Globus pallidus (tissue), 1 donor: ENCODE measurements around the gene YAP1.

Source experiments
- DNase-seq: peaks from one replicate; pipeline ENCODE4 v3.0.0-alpha.2; 2015; ENCODE audit warnings: low spot score

Gene YAP1

DNA sequence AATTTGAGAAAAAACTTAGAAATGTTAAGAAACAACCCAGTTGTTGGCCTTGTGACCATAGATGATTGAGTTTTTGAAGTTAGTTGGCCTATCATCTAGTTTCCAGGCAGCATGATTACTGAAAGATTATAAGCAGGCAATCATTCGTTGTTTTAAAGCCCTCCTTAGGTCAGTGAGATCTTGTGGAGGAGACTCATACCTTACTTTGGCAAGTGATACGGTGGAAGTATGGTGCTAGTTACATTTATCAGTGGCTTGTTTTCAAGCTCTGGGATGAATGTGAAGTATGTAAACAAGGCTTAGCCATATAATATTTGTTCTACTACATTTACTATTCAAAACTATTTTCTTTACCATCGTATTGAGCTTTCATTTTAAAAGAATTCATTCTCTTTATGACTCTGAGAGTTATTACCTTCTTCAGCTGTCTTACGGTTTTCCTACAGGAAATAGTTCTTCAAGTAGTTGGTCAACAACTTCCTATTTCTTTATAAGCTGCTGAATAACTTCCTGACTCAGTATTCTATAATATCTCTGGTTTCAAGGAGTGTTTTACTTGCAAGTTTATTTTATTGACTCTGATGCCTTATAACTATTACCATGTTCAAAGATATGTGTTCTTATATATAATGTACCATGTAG is 7.3 kb downstream of the YAP1 start:
- no peak for DNase-seq

- no peak for DNase-seq
These were observed 8.7 kb downstream of the YAP1 start for GRCh38 chr11:102118937-102119336.

DNA sequence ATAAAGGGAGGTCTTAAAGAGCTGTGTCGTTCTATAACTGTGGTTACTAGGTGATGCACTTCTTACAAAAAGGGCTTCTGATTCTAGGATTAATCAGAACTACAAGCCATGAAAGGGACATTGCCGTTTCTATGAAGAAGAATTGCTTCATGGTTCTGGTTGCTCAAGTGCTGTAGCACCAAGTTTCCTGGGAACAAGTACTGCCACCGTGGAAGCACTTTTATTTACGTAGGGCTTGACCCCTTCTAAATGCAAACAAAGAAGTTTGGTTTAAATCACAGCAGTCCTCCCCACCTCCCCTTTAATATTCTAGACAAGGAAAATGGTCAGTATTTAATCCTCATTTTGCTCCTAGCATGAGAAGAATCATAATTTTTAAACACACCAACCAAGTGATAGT is 9.8 kb downstream of the YAP1 start:
- DNase-seq = no peak

DNA sequence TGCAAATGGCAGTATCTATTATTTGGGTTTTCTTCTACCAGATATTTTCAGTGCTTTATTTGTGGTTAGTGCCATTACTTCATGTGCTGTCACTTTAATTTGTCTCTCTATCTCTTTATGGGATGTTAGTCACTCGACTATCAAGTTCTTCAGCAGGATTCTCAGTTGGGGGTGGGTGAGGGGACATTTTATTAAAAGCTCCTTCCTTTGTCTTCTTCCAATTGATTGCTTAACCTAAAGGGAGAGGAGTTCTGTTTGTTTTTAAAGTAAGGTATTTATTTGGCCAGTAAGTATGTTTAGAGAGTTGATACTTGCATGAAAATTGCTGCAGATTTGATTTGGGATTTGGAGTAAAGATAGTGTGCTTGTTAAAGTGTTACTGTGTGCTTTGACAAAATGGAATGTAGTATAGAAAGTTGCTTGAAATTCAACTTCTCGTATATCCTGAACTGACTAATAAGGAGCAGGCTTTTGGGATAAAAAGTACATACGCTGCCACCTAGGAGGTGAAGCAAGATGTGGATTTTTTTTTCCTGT is 10.3 kb downstream of the YAP1 start:
- no peak for DNase-seq

GRCh38 chr11:102121329-102121728 is 11.1 kb downstream of the YAP1 start:
- no peak for DNase-seq

GRCh38 chr11:102134597-102134996 is 24.4 kb downstream of the YAP1 start:
- no peak for DNase-seq

- no peak for DNase-seq
These were observed 25.0 kb downstream of the YAP1 start for GRCh38 chr11:102135256-102135655.

DNA sequence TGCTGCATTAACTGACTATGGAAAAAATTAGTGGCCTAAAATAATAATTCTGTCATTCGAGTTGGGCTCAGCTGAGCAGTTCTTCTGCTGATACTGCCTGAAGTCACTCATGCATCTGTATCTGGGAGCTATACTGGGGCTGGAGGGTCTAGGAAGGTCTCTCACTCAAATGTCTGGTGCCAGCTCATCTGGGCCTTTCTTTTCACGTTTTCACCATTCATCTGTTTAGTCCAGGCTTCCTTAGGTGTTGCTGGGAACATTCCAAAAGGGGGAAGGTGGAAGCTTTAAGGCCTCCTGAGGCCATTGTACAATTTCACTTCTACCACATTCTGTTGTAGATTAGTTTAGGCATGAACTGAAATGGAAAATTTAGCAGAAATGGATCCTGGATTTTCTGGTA is 28.0 kb downstream of the YAP1 start:
- DNase-seq = no peak

DNA sequence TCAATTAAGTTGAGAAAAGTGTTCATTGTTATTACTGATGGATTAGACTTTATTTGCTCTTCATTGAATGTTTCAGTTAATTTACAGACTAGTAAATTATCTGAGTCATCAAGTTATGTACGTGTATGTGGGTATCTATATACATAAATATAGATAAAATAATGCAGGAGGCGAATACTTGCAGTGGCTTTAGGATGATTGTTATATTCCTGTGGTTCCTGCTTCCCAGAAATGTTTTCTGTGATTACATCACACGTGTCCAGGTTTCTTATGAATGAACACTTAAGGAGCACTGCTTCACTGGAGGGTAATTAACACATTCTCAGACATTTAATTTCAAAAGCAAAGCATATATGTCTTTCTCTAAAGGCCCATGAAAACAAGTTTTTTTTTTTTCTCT is 28.4 kb downstream of the YAP1 start:
- DNase-seq = no peak

DNA sequence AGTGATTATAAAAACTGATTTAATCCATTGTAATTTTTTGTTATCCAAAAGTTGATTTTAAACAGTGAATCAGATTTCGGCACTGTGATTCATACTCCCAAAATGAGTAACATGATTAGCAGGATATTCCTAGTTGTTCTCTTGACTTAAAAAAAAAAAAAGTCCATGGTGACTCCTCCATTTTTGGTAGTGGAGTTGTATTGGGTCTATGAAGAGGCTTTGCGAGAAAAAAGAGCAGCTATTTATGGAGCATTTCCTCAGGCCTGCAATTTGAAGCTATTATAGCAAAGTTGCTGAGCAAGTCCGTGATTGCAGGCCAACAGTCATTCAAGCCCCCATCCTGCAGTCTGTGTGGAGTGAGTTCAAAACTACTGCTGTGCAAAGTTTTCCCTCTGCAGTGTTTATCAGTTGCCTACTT is 28.8 kb downstream of the YAP1 start:
- DNase-seq = no peak

GRCh38 chr11:102142333-102142732 is 32.1 kb downstream of the YAP1 start:
- DNase-seq = no peak

DNA sequence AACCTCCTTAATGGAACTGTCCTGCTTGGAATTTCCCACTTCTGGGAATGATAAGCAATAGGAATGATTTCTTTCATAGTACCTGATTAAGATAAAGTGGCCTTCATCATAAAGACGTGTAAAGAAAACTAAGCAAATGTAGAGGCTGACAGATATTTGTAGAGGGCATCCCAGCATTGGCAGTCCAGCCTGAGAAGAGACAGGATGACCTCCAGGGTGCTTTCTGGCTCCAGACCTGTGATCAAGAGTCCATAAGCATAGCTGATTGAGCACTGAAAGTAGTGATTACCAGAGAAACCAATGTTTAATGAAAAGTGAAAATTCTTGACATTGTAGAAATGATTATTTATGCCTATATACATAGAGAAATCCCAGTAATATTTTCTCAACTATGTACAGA is 33.6 kb downstream of the YAP1 start:
- no peak for DNase-seq

DNA sequence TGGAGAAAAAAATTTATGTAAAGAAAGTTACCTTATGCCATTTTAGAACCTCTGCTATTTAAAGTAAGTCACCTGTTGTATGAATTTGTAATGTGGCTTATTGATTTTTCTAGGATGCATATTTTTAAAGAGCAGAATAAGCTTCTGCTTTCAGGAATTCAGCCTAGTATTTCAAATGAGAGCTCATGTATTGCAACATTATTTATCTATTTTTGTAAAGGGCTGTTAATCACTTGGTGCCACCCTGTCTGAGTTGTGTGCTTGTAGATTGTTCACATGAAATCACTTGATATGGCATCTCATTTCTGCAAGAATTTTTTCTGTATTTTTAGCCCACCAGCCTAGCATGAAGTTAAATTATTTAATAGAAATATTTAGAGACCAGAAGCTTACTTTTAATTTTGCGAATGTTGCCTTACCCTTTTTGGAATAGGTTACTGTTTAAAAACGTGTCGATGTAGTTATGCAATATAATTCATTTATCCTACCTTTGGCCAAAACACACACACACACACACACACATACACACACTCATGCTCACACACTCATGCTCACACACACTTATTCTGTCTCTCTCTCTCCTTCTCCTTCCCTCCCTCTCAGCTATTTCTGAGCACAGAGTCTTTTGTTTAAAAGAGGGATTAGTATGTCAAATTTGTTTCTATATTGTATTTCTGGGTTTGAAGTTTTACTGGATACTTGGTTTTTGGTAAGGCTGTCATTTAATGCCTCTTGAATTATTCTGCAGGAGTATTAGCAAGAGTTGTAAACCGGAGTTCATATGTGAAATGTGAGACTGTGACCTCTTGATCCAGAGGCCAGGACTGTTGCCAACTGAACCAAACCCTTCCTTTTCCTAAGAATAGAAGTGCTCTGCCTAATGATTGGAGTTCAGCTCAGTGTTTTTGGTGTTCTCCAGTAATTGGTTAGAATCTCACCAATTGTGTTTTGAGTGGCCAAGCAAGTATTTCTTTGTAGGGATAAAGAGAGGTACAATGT is 34.4 kb downstream of the YAP1 start:
- no peak for DNase-seq

- DNase-seq = no peak
These were observed 36.8 kb downstream of the YAP1 start for GRCh38 chr11:102147015-102147414.

- no peak for DNase-seq
These were observed 37.4 kb downstream of the YAP1 start for GRCh38 chr11:102147632-102148031.

- DNase-seq = no peak
These were observed 37.8 kb downstream of the YAP1 start for GRCh38 chr11:102148059-102148458.

GRCh38 chr11:102151784-102152525 is 41.7 kb downstream of the YAP1 start:
- DNase-seq = no peak

- DNase-seq = no peak
These were observed 42.8 kb downstream of the YAP1 start for GRCh38 chr11:102153082-102153481.

- DNase-seq = no peak
These were observed 44.6 kb downstream of the YAP1 start for GRCh38 chr11:102154806-102155205.

DNA sequence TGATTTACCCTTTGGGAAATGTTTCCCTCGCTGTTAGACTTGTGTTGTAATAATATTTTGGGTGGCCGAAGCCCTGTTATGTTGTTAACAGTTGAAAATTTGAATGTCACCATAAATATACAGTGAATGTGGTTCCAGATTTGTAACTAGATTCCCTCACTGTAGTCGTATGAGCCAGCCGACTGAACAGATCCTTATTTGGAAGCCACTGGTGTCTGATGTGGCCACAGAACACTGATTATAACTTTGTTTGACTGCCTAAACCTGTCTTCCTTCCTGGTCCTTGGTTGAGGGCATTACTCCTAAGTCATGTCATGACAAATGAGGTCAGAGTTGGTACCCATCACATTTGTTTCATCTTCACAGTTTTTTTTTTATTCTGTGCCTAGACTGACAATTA is 45.4 kb downstream of the YAP1 start:
- DNase-seq = no peak

DNA sequence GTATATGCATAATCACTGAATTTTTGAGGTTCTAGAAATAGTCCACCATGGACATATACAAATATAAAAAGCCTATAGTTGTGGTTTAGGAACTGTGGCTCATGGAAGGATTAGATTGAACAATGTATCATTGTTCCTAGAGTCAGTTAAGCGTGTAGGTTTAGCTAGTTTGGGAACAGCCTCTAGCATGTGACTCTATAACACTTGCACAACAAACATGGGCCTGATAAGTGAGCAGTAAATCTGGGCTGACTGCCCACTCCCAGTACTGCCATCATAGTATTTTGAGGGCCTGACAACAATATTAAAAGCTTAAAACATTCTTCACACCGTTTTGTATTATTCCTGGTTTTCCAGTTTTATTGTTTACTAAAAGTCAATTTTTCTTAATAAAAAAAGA is 47.0 kb downstream of the YAP1 start:
- no peak for DNase-seq

- no peak for DNase-seq
These were observed 48.0 kb downstream of the YAP1 start for GRCh38 chr11:102158164-102158735.
